ENCODE results near the gene ECI1. TPM values are rescaled to one million over a fixed set of nuclear protein-coding genes. Genes with fewer than 3 reads are reported as not detected.
"Not testable (repeated sequence)": the region's sequence is repeated elsewhere in the genome, so short reads cannot be mapped to it uniquely, and the experiment has no call there.

ECI1 gene
- total RNA-seq, 1 experiment from 2014 or later, result 140 TPM

DNA sequence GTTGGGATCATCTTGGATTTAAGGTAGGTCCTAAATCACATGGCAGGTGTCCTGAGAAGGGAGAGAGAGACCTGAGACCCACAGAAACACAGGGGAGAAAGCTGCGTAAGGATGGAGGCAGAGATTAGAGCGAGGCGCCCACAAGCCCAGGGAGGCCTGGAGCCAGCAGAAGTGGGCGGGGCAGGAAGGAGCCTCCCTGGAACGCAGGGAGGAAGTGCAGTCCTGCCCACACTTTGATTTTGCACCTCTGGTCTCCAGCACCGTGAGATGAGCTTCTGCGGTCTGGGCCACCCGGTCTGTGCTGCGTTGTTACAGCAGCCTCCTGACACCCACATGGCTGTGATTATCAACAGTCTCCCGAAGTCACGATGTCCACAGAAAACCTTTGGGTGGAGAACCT lies 8.8 kb downstream of the ECI1 start:
- Histone ChIP-seq H3K79me2 (ENCODE audit: insufficient read depth, low read length) (peaks cover 45% of the 10 kb centered on the region), H3K36me3 (ENCODE audit: control insufficient read depth in 1 of 2, insufficient read depth in 2 of 2, low read length in 2 of 2) (peaks cover 21 to 44% of the 10 kb centered on the region in 2 experiments; a peak in 3 of 4 replicates), H3K27ac (ENCODE audit: low read depth, low read length) (no peak overlapping the region), H3K4me3 (replicated peaks in 1 of 2; ENCODE audit: low read depth in 1 of 2, low read length in 2 of 2) (no peak overlapping the region), H3K4me2 (ENCODE audit: low read length) (no peak overlapping the region), H3K9ac (ENCODE audit: low read length) (no peak overlapping the region), H3K4me1 (ENCODE audit: control insufficient read depth in 1 of 2, insufficient read depth in 2 of 2, low read length in 2 of 2) (peaks cover 0 to 17% of the 10 kb centered on the region in 2 experiments; a peak in 2 of 4 replicates), H3K9me3 (ENCODE audit: control insufficient read depth in 1 of 2, insufficient read depth in 1 of 2, low read depth in 1 of 2, low read length in 2 of 2) (no peaks in the 10 kb centered on the region), H2AFZ (ENCODE audit: low read depth, low read length, poor library complexity, severe bottlenecking) (no peak overlapping the region), H3K9me2 (ENCODE audit: insufficient read depth) (no peaks in the 10 kb centered on the region), H4K20me1 (ENCODE audit: insufficient read depth) (no peaks in the 10 kb centered on the region), H3K27me3 (ENCODE audit: insufficient read depth, low read length) (no peaks in the 10 kb centered on the region)
- no TSS peak for BruUV-seq (replicated peaks)
- intact Hi-C loops (cut with micrococcal nuclease), result no loop called here
- no peak for DNase-seq (ENCODE audit: low read depth, low spot score)
- ATAC-seq, result no peak
- TF ChIP-seq ZNF274 (IDR thresholded peaks at IDR 0.05; ENCODE audit: low read depth, low read length), result no peak
- no peak for TF ChIP-seq ATF3 (IDR thresholded peaks at IDR 0.05)
- no peak for TF ChIP-seq SP1 (IDR thresholded peaks at IDR 0.05; ENCODE audit: low read depth)
- no peak for TF ChIP-seq RAD21 (IDR thresholded peaks at IDR 0.05; ENCODE audit: low read depth)
- TF ChIP-seq SIN3A (IDR thresholded peaks at IDR 0.05; ENCODE audit: low read depth), result no peak
- ChIA-PET POLR2A (interaction anchor here (0.9 kb wide), 1 partner anchor 9 kb away, joined by 3 read pairs; the partner anchor contains the start of gene ECI1), RAD21 (ENCODE audit: low non-redundant PET in 1 of 2, low total read pairs in 2 of 2, uncharacterized antibody in 2 of 2, unreplicated experiment in 2 of 2) (no interaction called here), CTCF (no interaction called here)

DNA sequence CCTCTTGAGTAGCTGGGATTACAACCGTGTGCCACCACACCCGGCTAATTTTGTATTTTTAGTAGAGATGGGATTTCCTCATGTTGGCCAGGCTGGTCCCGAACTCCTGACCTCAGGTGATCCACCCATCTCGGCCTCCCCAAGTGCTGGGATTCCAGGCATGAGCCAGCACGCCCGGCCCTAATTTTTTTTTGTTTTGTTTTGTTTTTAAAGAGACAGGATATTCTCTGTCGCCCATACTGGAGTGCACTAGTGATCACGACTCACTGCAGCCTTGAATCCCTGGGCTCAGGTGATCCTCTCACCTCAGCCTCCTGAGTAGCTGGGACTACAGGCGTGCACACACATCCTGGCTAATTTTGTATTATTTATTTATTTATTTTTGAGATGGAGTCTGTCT lies 11.1 kb downstream of the ECI1 start:
- H3K9me3 ChIP-seq (ENCODE audit: control insufficient read depth in 1 of 2, insufficient read depth in 1 of 2, low read depth in 1 of 2, low read length in 2 of 2); BruUV-seq (replicated peaks); RAD21 ChIA-PET (ENCODE audit: low non-redundant PET in 1 of 2, low total read pairs in 2 of 2, uncharacterized antibody in 2 of 2, unreplicated experiment in 2 of 2); H3K9me2 ChIP-seq (ENCODE audit: insufficient read depth); CTCF ChIA-PET; ATAC-seq; H3K9ac ChIP-seq (ENCODE audit: low read length); H3K27me3 ChIP-seq (ENCODE audit: insufficient read depth, low read length); DNase-seq (ENCODE audit: low read depth, low spot score); H2AFZ ChIP-seq (ENCODE audit: low read depth, low read length, poor library complexity, severe bottlenecking); H3K4me2 ChIP-seq (ENCODE audit: low read length); H3K27ac ChIP-seq (ENCODE audit: low read depth, low read length); POLR2A ChIA-PET; H3K4me3 ChIP-seq (replicated peaks in 1 of 2; ENCODE audit: low read depth in 1 of 2, low read length in 2 of 2); H4K20me1 ChIP-seq (ENCODE audit: insufficient read depth); intact Hi-C loops (cut with micrococcal nuclease): not testable (repeated sequence)
- Histone ChIP-seq H3K4me1 (ENCODE audit: control insufficient read depth in 1 of 2, insufficient read depth in 2 of 2, low read length in 2 of 2) (peaks cover 0 to 22% of the 10 kb centered on the region in 2 experiments; a peak in 3 of 4 replicates), H3K79me2 (ENCODE audit: insufficient read depth, low read length) (peaks cover 22% of the 10 kb centered on the region; the same call in 1 of the 2 replicates), H3K36me3 (ENCODE audit: control insufficient read depth in 1 of 2, insufficient read depth in 2 of 2, low read length in 2 of 2) (peaks cover 12 to 31% of the 10 kb centered on the region in 2 experiments; a peak in 3 of 4 replicates)

Measured in HCT116 (cell line).